Calu3 (cell line): ENCODE data around the gene CIB4. TPM values are rescaled to one million over a fixed set of nuclear protein-coding genes. Genes with fewer than 3 reads are reported as not detected.
A peak's percentile ranks its signal among the peaks of the same experiment; 100 is the strongest.

Source experiments
- BruUV-seq: library from RNA; stranded (reverse); fragments of 400-500 nt; replicated peaks from 2 replicates; lab custom pipeline; 2021; lab: Mats Ljungman, UMichigan
- CTCF ChIA-PET: fragments of 300-600 bp; sonication (Branson Sonifier 250); formaldehyde crosslinking; loops from one replicate; lab custom pipeline; 2022; ENCODE audit warnings: antibody characterized with exemption; lab: Charles Lee
- DNase-seq: peaks from one replicate; pipeline ENCODE4 v3.0.0; 2022
- H3K27ac Mint-ChIP-seq: one replicate; pipeline ENCODE4 v1.8.0; 2022; ENCODE audit warnings: mixed read lengths; ENCODE audit not compliant: unreplicated experiment
- H3K27me3 Mint-ChIP-seq: one replicate; pipeline ENCODE4 v1.8.0; 2022; ENCODE audit warnings: mixed read lengths; ENCODE audit not compliant: unreplicated experiment
- H3K36me3 Mint-ChIP-seq: one replicate; pipeline ENCODE4 v1.8.0; 2022; ENCODE audit warnings: mild to moderate bottlenecking, moderate library complexity, mixed read lengths; ENCODE audit not compliant: insufficient read depth, unreplicated experiment
- H3K4me1 Mint-ChIP-seq: one replicate; pipeline ENCODE4 v1.8.0; 2022; ENCODE audit warnings: mild to moderate bottlenecking, low read depth, mixed read lengths; ENCODE audit not compliant: unreplicated experiment
- H3K4me3 Mint-ChIP-seq: one replicate; pipeline ENCODE4 v1.8.0; 2022; ENCODE audit warnings: mild to moderate bottlenecking, low read depth, moderate library complexity, mixed read lengths; ENCODE audit not compliant: unreplicated experiment
- H3K9me3 Mint-ChIP-seq: one replicate; pipeline ENCODE4 v1.8.0; 2022; ENCODE audit warnings: low read depth, mixed read lengths; ENCODE audit not compliant: unreplicated experiment
- CTCF ChIP-seq: fragments of 200-600 bp; IDR thresholded peaks from one replicate; pipeline ENCODE4 v1.8.0; 2022; ENCODE audit warnings: antibody characterized with exemption; ENCODE audit not compliant: unreplicated experiment
- intact Hi-C: fragments of 100-400 bp; cut with micrococcal nuclease; formaldehyde crosslinking; loops from one replicate; pipeline ENCODE4 v1.10.0; 2022; ENCODE audit not compliant: unreplicated experiment
- total RNA-seq: library from RNA; stranded (reverse); gene quantifications from 2 replicates; pipeline ENCODE4 v1.2.3, GENCODE V29; 2022

Gene CIB4
- total RNA-seq, 1 experiment from 2014 or later = not detected

DNA sequence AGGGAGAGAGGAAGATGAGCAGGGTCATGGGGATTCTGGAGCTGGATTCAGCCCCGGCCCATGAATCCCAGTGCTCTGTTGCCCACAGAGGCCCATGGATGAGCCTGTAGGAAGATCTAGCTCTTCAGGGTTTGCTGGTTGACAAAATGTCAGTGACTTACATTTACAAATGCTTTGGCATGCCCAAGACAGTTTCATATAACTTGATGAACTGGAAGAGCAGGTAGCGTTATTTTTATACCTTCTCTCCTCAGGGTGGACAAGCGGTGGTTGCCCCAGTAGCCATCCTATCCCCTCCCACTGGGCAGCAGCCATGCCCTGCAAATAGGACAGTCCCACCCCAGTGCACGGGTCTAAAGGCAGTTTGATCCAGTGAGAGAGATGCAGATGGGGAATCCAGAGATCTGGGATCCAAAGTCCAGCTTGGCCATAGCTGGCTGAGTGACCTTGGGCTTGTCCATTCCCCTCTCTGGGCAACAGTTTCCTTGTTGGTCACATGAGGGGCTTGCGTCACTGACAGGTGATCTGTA, 29.8 kb upstream of the CIB4 start:
- H3K9me3 Mint-ChIP-seq = no peaks in the 10 kb centered on the region
- peak; percentile 11 for DNase-seq
- CTCF ChIA-PET = interaction anchor here (0.6 kb wide), 1 partner anchor 41 kb away, joined by 3 read pairs; no protein-coding TSS in a partner anchor
- H3K4me3 Mint-ChIP-seq = no peak overlapping the region
- intact Hi-C loops = no loop called here
- peaks cover 87% of the 10 kb centered on the region for H3K27me3 Mint-ChIP-seq
- H3K4me1 Mint-ChIP-seq = peaks cover 11% of the 10 kb centered on the region
- no peak overlapping the region for H3K27ac Mint-ChIP-seq
- TF ChIP-seq CTCF = no peak
- no peaks in the 10 kb centered on the region for H3K36me3 Mint-ChIP-seq
- no TSS peak for BruUV-seq

DNA sequence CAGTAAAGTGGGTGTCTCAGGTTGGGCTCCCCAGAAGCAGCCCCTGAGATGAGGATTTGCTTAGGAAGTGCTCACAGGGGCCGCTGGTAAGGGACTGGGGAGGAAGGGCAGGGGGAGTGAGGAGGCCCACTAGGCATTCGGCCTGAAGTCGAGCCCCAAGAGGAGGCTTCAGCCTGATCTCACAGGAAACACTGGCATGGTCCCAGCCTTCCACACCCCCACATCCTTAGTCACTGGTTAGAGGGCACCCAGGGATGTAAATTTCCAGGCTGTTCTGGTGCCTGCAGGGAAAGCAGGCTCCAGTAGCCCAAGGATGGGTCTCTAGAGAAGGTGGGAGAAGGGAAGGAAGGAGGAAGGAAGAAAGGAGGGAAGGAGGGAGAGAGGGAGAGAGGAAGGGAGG, 29.0 kb upstream of the CIB4 start:
- H3K4me1 Mint-ChIP-seq = peaks cover 11% of the 10 kb centered on the region
- DNase-seq = no peak
- no peak overlapping the region for H3K27ac Mint-ChIP-seq
- intact Hi-C loops = no loop called here
- H3K36me3 Mint-ChIP-seq = no peaks in the 10 kb centered on the region
- no peak for TF ChIP-seq CTCF
- H3K9me3 Mint-ChIP-seq = no peaks in the 10 kb centered on the region
- H3K27me3 Mint-ChIP-seq = peaks cover 90% of the 10 kb centered on the region
- CTCF ChIA-PET = no interaction called here
- no peak overlapping the region for H3K4me3 Mint-ChIP-seq
- BruUV-seq = no TSS peak

DNA sequence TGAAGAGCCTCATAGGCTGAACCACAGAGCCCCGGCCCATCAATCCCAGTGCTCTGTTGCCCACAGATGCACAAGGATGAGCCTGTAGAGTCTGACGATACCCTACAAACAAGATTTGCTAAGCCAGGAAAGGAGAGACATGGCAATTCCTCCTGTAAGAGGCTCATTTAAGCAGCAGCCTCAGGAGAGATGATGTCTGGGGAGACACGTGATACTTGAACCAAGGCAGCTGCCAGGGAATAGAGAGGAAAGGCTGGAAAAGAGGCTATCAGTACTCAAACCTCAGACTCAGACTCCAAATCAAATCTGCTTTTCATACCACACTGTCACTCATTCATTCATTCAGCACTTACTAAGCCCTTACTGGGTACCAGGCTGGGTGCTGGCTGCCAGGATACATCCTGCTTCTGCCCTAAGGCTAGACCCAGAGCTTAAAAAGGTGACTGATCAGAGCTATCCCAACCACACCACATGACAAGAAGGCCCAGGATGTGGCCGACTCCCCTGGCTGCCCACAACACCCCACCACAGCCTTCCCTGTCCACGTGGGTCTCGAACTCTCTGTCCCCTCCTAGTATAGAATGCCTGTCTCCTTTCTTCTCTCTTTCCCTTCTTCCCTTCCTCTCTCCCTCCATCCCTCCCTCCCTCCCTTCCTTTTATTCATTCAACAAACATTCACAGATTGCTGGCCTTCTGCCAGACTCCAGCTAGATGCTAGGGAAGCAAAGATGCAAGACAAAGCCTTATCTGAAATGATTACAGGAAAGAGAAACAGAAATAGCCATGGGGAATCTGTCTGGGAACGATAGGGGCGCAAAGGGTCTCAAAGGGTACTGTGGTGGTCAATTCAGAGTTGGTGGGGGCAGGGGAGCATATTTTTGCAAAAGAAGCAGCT, 27.9 kb upstream of the CIB4 start:
- DNase-seq = no peak
- peak overlapping the region; percentile 30 for H3K27ac Mint-ChIP-seq
- peaks cover 11% of the 10 kb centered on the region for H3K4me1 Mint-ChIP-seq
- CTCF ChIA-PET = no interaction called here
- no peaks in the 10 kb centered on the region for H3K9me3 Mint-ChIP-seq
- intact Hi-C loops = loop anchor here (5.0 kb wide), 1 partner anchor 167 kb away; no protein-coding TSS in a partner anchor
- no peaks in the 10 kb centered on the region for H3K36me3 Mint-ChIP-seq
- H3K4me3 Mint-ChIP-seq = no peak overlapping the region
- no peak for TF ChIP-seq CTCF
- BruUV-seq = no TSS peak
- H3K27me3 Mint-ChIP-seq = peaks cover 93% of the 10 kb centered on the region

DNA sequence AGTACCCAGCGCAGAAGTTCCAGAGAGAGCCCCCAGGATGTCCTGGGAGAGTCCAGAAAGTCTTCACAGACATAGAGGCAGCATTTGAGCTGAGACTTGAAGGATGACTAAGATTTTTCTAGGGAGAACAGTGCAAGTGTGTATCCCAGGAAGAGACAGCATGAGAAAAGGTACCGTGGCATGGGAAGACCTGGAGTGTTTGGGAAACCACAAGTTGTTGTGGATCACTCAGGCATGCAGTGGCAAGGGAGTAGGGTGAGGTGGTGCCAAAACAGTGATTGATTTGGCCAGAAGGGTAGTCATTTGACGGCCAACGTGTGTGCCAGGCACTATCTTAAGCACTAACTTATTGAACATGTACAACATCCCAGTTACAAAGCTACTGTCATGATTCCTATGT, 26.9 kb upstream of the CIB4 start:
- DNase-seq = no peak
- CTCF ChIA-PET = interaction anchor here (0.6 kb wide), 1 partner anchor 22 kb away, joined by 3 read pairs; no protein-coding TSS in a partner anchor
- H3K9me3 Mint-ChIP-seq = no peaks in the 10 kb centered on the region
- H3K4me3 Mint-ChIP-seq = no peak overlapping the region
- intact Hi-C loops = loop anchor here (5.0 kb wide), 1 partner anchor 166 kb away; no protein-coding TSS in a partner anchor
- TF ChIP-seq CTCF = no peak
- no peak overlapping the region for H3K27ac Mint-ChIP-seq
- no peaks in the 10 kb centered on the region for H3K36me3 Mint-ChIP-seq
- peaks cover 11% of the 10 kb centered on the region for H3K4me1 Mint-ChIP-seq
- H3K27me3 Mint-ChIP-seq = peaks cover 93% of the 10 kb centered on the region
- no TSS peak for BruUV-seq
